DMS53 treated with DMSO at 0.1 percent for 48 hours (cell line): ENCODE data around the gene RNF222.
"Not testable (repeated sequence)": the region's sequence is repeated elsewhere in the genome, so short reads cannot be mapped to it uniquely, and the experiment has no call there.

Experiments
- DNase-seq: peaks from one replicate; lab custom pipeline; 2025; ENCODE audit not compliant: unreplicated experiment; lab: John Stamatoyannopoulos, UW

RNF222 gene

GRCh38 chr17:8347001-8347400 lies 50.6 kb downstream of the RNF222 start:
- not testable (repeated sequence) for DNase-seq

GRCh38 chr17:8345951-8346665 lies 51.5 kb downstream of the RNF222 start:
- DNase-seq = no peak

- no peak for DNase-seq
Measured at GRCh38 chr17:8345052-8345690, 52.5 kb downstream of the RNF222 start.

GRCh38 chr17:8341456-8341855 lies 56.2 kb downstream of the RNF222 start:
- DNase-seq = no peak
